SK-N-SH (cell line): ENCODE results near the gene E2F4. TPM values are rescaled to one million over a fixed set of nuclear protein-coding genes. Genes with fewer than 3 reads are reported as not detected.

Experiments
- CTCF ChIA-PET: fragments of 300-600, 350-600 bp; formaldehyde crosslinking; extraction: SDS; loops from one replicate; lab custom pipeline; 2021; lab: Yijun Ruan, JAX
- POLR2A ChIA-PET: fragments of 350-600 bp; sonication (Branson Sonifier 250); formaldehyde crosslinking; extraction: SDS; loops from one replicate; lab custom pipeline; 2020; ENCODE audit warnings: antibody characterized with exemption, inconsistent platforms; lab: Yijun Ruan, JAX
- DNase-seq: peaks from one replicate; pipeline ENCODE4 v3.0.0; 2012
- H2AFZ ChIP-seq: fragments of 200-600 bp; sonication (generic); 2 replicates; pipeline ENCODE4 v1.8.1; 2016; ENCODE audit warnings: antibody characterized with exemption, mild to moderate bottlenecking, low read depth
- H3F3A ChIP-seq: fragments of 200-600 bp; sonication (generic); replicated peaks from 2 replicates; pipeline ENCODE3; 2016; ENCODE audit warnings: antibody characterized with exemption, mild to moderate bottlenecking; ENCODE audit not compliant: insufficient read depth
- H3K27ac ChIP-seq, 2 experiments: fragments of 200-500 bp in 1 of 2; fragments of 200-600 bp in 1 of 2; sonication (Bioruptor generic) in 1 of 2; sonication (generic), shearing (Covaris generic) in 1 of 2; 2 replicates each; pipeline versions ENCODE4 v1.5.1 to v1.6.1; 2014 to 2016; ENCODE audit warnings: low read depth in 2 of 2, inconsistent platforms in 1 of 2, low read length in 1 of 2, mild to moderate bottlenecking in 1 of 2, mixed read lengths in 1 of 2
- H3K27me3 ChIP-seq: fragments of 200-600 bp; sonication (generic), shearing (Covaris generic); 2 replicates; pipeline ENCODE4 v1.6.1; 2016; ENCODE audit warnings: mixed run types; ENCODE audit not compliant: insufficient read depth
- H3K36me3 ChIP-seq, 2 experiments: fragments of 200-500 bp in 1 of 2; fragments of 200-600 bp in 1 of 2; sonication (Bioruptor generic) in 1 of 2; sonication (generic) in 1 of 2; replicated peaks in 1 of 2; 2 replicates each; pipeline versions ENCODE3 to v1.5.1; 2014 to 2016; ENCODE audit warnings: low read length in 1 of 2, mild to moderate bottlenecking in 1 of 2; ENCODE audit not compliant: insufficient read depth in 2 of 2, control insufficient read depth in 1 of 2
- H3K4me1 ChIP-seq, 2 experiments: fragments of 200-500 bp in 1 of 2; fragments of 200-600 bp in 1 of 2; sonication (Bioruptor generic) in 1 of 2; sonication (generic), shearing (Covaris generic) in 1 of 2; 2 replicates each; pipeline versions ENCODE4 v1.5.1 to v1.6.1; 2014 to 2016; ENCODE audit warnings: low read depth in 1 of 2, low read length in 1 of 2, mixed run types in 1 of 2; ENCODE audit not compliant: insufficient read depth in 2 of 2, control insufficient read depth in 1 of 2
- H3K4me2 ChIP-seq: fragments of 200-600 bp; sonication (generic), shearing (Covaris generic); 2 replicates; pipeline ENCODE4 v1.6.1; 2017; ENCODE audit warnings: mixed run types
- H3K4me3 ChIP-seq, 2 experiments: fragments of 200-500 bp in 1 of 2; fragments of 200-600 bp in 1 of 2; sonication (Bioruptor generic) in 1 of 2; sonication (generic), shearing (Covaris generic) in 1 of 2; 2 replicates each; pipeline versions ENCODE4 v1.5.1 to v1.8.1; 2014 to 2016; ENCODE audit warnings: low read depth in 2 of 2, inconsistent platforms in 1 of 2, low read length in 1 of 2, mild to moderate bottlenecking in 1 of 2, mixed read lengths in 1 of 2, moderate library complexity in 1 of 2
- H3K79me2 ChIP-seq: fragments of 200-600 bp; sonication (generic); 2 replicates; pipeline ENCODE4 v1.8.1; 2017; ENCODE audit warnings: mild to moderate bottlenecking; ENCODE audit not compliant: insufficient read depth
- H3K9ac ChIP-seq: fragments of 200-600 bp; sonication (generic); 2 replicates; pipeline ENCODE4 v1.6.1; 2017; ENCODE audit warnings: mixed run types
- H3K9me2 ChIP-seq: fragments of 200-600 bp; sonication (generic); 2 replicates; pipeline ENCODE4 v1.6.1; 2017; ENCODE audit warnings: mixed run types
- H3K9me3 ChIP-seq: fragments of 200-600 bp; sonication (generic); 2 replicates; pipeline ENCODE4 v1.6.1; 2017; ENCODE audit warnings: mixed run types, mild to moderate bottlenecking, moderate library complexity
- H4K20me1 ChIP-seq: fragments of 200-600 bp; sonication (generic); 2 replicates; pipeline ENCODE4 v1.6.1; 2017; ENCODE audit warnings: mild to moderate bottlenecking, mixed run types; ENCODE audit not compliant: insufficient read depth
- CHD2 ChIP-seq: fragments of 150-350 bp; IDR thresholded peaks from 2 replicates; pipeline ENCODE4 v1.6.1; 2018; ENCODE audit warnings: low read length; ENCODE audit not compliant: partially characterized antibody
- CTCF ChIP-seq: fragments of 200-600 bp; sonication (generic); IDR thresholded peaks from 2 replicates; pipeline ENCODE4 v1.6.1; 2017; ENCODE audit warnings: antibody characterized with exemption, mild to moderate bottlenecking, moderate library complexity
- ELF1 ChIP-seq: IDR thresholded peaks from 2 replicates; pipeline ENCODE4 v1.4.0; 2012
- RAD21 ChIP-seq: IDR thresholded peaks from 2 replicates; pipeline ENCODE4 v1.6.1; 2012; ENCODE audit warnings: mild to moderate bottlenecking, low read length
- REST ChIP-seq: IDR thresholded peaks from 2 replicates; pipeline ENCODE4 v1.6.1; 2012; ENCODE audit warnings: mild to moderate bottlenecking, low read depth, low read length, moderate library complexity
- TAF1 ChIP-seq: IDR thresholded peaks from 2 replicates; pipeline ENCODE4 v1.6.1; 2012; ENCODE audit warnings: low read depth, mild to moderate bottlenecking, low read length, moderate library complexity, borderline replicate concordance
- USF1 ChIP-seq: IDR thresholded peaks from 2 replicates; pipeline ENCODE4 v1.4.0; 2012; ENCODE audit warnings: low read depth, borderline replicate concordance
- WGBS: methylation state at CpG from one replicate; pipeline ENCODE4 v1.1.6; 2017; ENCODE audit warnings: low lambda C conversion rate; 5-methylcytosine and 5-hydroxymethylcytosine counted together
- polyA plus RNA-seq, 3 experiments: library from polyadenylated mRNA; depleted of rRNA; stranded (reverse); fragments of >200 nt; gene quantifications; 2 replicates each; pipeline ENCODE4 v1.2.3, GENCODE V29; 2012

E2F4 gene
- polyA plus RNA-seq, 1 of the 3 experiments (the other 2 are of a cell fraction) = 168 TPM

GRCh38 chr16:67169011-67169451 lies 22.9 kb upstream of the E2F4 start:
- H3K79me2 ChIP-seq = peaks cover 7% of the 10 kb centered on the region; the same call in 1 of the 2 replicates
- H3K4me3 ChIP-seq = no peak overlapping the region
- H3K9ac ChIP-seq = no peak overlapping the region
- 75% methylated on average over 6 of the region's 9 CpGs for WGBS
- H3F3A ChIP-seq = peaks cover 30% of the 10 kb centered on the region
- no peaks in the 10 kb centered on the region for H4K20me1 ChIP-seq
- DNase-seq = no peak
- ChIA-PET CTCF (interaction anchor here (0.7 to 4.1 kb wide), 15 partner anchors 9 to 274 kb away, joined by 3 to 32 read pairs (median 5); partner anchors contain the start of genes EXOC3L1, FBXL8, MATCAP1 and SLC9A5), POLR2A (interaction anchor here (1.2 to 2.6 kb wide), 3 partner anchors 8 to 58 kb away, joined by 3 to 15 read pairs (median 4); partner anchors contain the start of genes FBXL8, TMEM208 and TRADD)
- no peak overlapping the region for H3K4me2 ChIP-seq
- no peaks in the 10 kb centered on the region for H3K9me3 ChIP-seq
- no peak for TF ChIP-seq ELF1
- TF ChIP-seq REST = peak; percentile 76; the same call in 1 of the 2 replicates
- no peak for TF ChIP-seq TAF1
- H3K27me3 ChIP-seq = no peaks in the 10 kb centered on the region
- H3K4me1 ChIP-seq = peaks cover 29 to 35% of the 10 kb centered on the region in 2 experiments; a peak in 3 of 4 replicates
- no peaks in the 10 kb centered on the region for H3K9me2 ChIP-seq
- H2AFZ ChIP-seq = no peak overlapping the region
- no peaks in the 10 kb centered on the region for H3K36me3 ChIP-seq
- H3K27ac ChIP-seq = peak overlapping the region in 1 of 2 experiments; percentile 94; a peak in 2 of 4 replicates

- Histone ChIP-seq H3K4me1 (peaks cover 33 to 36% of the 10 kb centered on the region in 2 experiments; a peak in 3 of 4 replicates), H3K79me2 (peaks cover 7% of the 10 kb centered on the region; the same call in 1 of the 2 replicates), H3F3A (peaks cover 30% of the 10 kb centered on the region)
- peak; percentile 44 for TF ChIP-seq RAD21
- no peak for TF ChIP-seq USF1
- no peak for TF ChIP-seq CHD2
- TF ChIP-seq CTCF = peak; percentile 70
- TF ChIP-seq, all 33 proteins: peak for 2
- Histone ChIP-seq H3K9me3 (no peaks in the 10 kb centered on the region), H3K36me3 (peaks cover 0 to under 1% of the 10 kb centered on the region in 2 experiments), H3K9me2 (no peaks in the 10 kb centered on the region), H2AFZ (peak overlapping the region; percentile 81; the same call in 1 of the 2 replicates), H4K20me1 (no peaks in the 10 kb centered on the region), H3K9ac (peak overlapping the region; percentile 64), H3K27ac (peak overlapping the region; percentile 76 to 94), H3K4me2 (peak overlapping the region; percentile 98), H3K27me3 (no peaks in the 10 kb centered on the region), H3K4me3 (peak overlapping the region; percentile 49 to 66)
- peak; percentile 73 for DNase-seq
- ChIA-PET CTCF (interaction anchor here (0.8 to 4.1 kb wide), 19 partner anchors 9 to 275 kb away, joined by 3 to 32 read pairs (median 4); partner anchors contain the start of genes EXOC3L1, FBXL8, MATCAP1 and TMEM208), POLR2A (interaction anchor here (1.0 to 2.6 kb wide), 7 partner anchors 8 to 57 kb away, joined by 3 to 15 read pairs (median 4); partner anchors contain the start of genes ELMO3, FBXL8, TMEM208 and TRADD)
- 23% methylated on average over 20 of the region's 24 CpGs for WGBS
Observed at GRCh38 chr16:67169642-67170167, 22.2 kb upstream of the E2F4 start.
